HCT116 (cell line): Measurements from ENCODE around the gene INCA1. TPM values are rescaled to one million over a fixed set of nuclear protein-coding genes. Genes with fewer than 3 reads are reported as not detected.

Experiments
- ATAC-seq: fragments of 200-7000 bp; cut with Tn5 transposase; 2 replicates; pipeline ENCODE4 v1.9.1; 2020; ENCODE audit warnings: mild to moderate bottlenecking, moderate library complexity
- BruUV-seq: library from RNA; stranded (reverse); fragments of 400-500 nt; replicated peaks from 2 replicates; lab custom pipeline; 2021; lab: Mats Ljungman, UMichigan
- CTCF ChIA-PET: fragments of 300-600 bp; sonication (Branson Sonifier 250); formaldehyde crosslinking; loops from one replicate; lab custom pipeline; 2021; ENCODE audit warnings: antibody characterized with exemption; lab: Charles Lee
- POLR2A ChIA-PET: fragments of 300-600, 350-600 bp; sonication (Branson Sonifier 250); formaldehyde crosslinking; loops from one replicate; lab custom pipeline; 2021; ENCODE audit warnings: antibody characterized with exemption; lab: Charles Lee
- RAD21 ChIA-PET, 2 experiments: fragments of 300-600 bp; sonication (Branson Sonifier 250); formaldehyde crosslinking; loops; one replicate each; lab custom pipeline; 2023; ENCODE audit warnings: low total read pairs in 2 of 2; ENCODE audit not compliant: uncharacterized antibody in 2 of 2, unreplicated experiment in 2 of 2, low non-redundant PET in 1 of 2; lab: Charles Lee
- DNase-seq: peaks from one replicate; pipeline ENCODE4 v3.0.0-alpha.2; 2010; ENCODE audit warnings: low read depth, low spot score
- H2AFZ ChIP-seq: fragments of 200-600 bp; shearing (Covaris generic), sonication (generic); 2 replicates; pipeline ENCODE4 v1.6.1; 2017; ENCODE audit warnings: low read depth, mixed run types, mixed read lengths, antibody characterized with exemption, low read length; ENCODE audit not compliant: poor library complexity, severe bottlenecking
- H3K27ac ChIP-seq: 2 replicates; pipeline ENCODE4 v1.5.1; 2012; ENCODE audit warnings: low read depth, low read length
- H3K27me3 ChIP-seq: fragments of 200-600 bp; sonication (generic); 2 replicates; pipeline ENCODE4 v1.6.1; 2016; ENCODE audit warnings: mixed run types, low read length, mixed read lengths; ENCODE audit not compliant: insufficient read depth
- H3K36me3 ChIP-seq, 2 experiments: fragments of 200-500 bp in 1 of 2; fragments of 200-600 bp in 1 of 2; sonication (Bioruptor generic) in 1 of 2; sonication (generic) in 1 of 2; 2 replicates each; pipeline versions ENCODE4 v1.5.1 to v1.6.1; 2014 to 2016; ENCODE audit warnings: low read length in 2 of 2, inconsistent platforms in 1 of 2, mixed read lengths in 1 of 2, mixed run types in 1 of 2; ENCODE audit not compliant: insufficient read depth in 2 of 2, control insufficient read depth in 1 of 2
- H3K4me1 ChIP-seq, 2 experiments: fragments of 200-600 bp in 1 of 2; sonication (generic) in 1 of 2; 2 replicates each; pipeline versions ENCODE4 v1.5.1 to v1.6.1; 2012 to 2017; ENCODE audit warnings: low read length in 2 of 2, inconsistent platforms in 1 of 2, mild to moderate bottlenecking in 1 of 2, mixed read lengths in 1 of 2, mixed run types in 1 of 2, moderate library complexity in 1 of 2; ENCODE audit not compliant: insufficient read depth in 2 of 2, control insufficient read depth in 1 of 2
- H3K4me2 ChIP-seq: fragments of 200-600 bp; sonication (generic); 2 replicates; pipeline ENCODE4 v1.6.1; 2017; ENCODE audit warnings: mixed run types, low read length, mixed read lengths
- H3K4me3 ChIP-seq, 2 experiments: fragments of 200-600 bp in 1 of 2; sonication (generic) in 1 of 2; replicated peaks in 1 of 2; 2 replicates each; pipeline ENCODE4 v1.5.1; 2011 to 2016; ENCODE audit warnings: low read length in 2 of 2, control low read depth in 1 of 2, low read depth in 1 of 2, mild to moderate bottlenecking in 1 of 2, mixed read lengths in 1 of 2, mixed run types in 1 of 2
- H3K79me2 ChIP-seq: fragments of 200-600 bp; sonication (generic); 2 replicates; pipeline ENCODE4 v1.6.1; 2017; ENCODE audit warnings: mild to moderate bottlenecking, mixed run types, low read length, moderate library complexity, mixed read lengths; ENCODE audit not compliant: insufficient read depth
- H3K9ac ChIP-seq: fragments of 200-600 bp; sonication (generic); 2 replicates; pipeline ENCODE4 v1.6.1; 2016; ENCODE audit warnings: low read length, mixed read lengths
- H3K9me2 ChIP-seq: fragments of 200-600 bp; sonication (generic), shearing (Covaris generic); 2 replicates; pipeline ENCODE4 v1.6.1; 2017; ENCODE audit warnings: mixed run types, mild to moderate bottlenecking, moderate library complexity; ENCODE audit not compliant: insufficient read depth
- H3K9me3 ChIP-seq, 2 experiments: fragments of 200-500 bp in 1 of 2; fragments of 200-600 bp in 1 of 2; sonication (Bioruptor generic) in 1 of 2; sonication (generic) in 1 of 2; 2 replicates each; pipeline ENCODE4 v1.6.1; 2014 to 2017; ENCODE audit warnings: low read length in 2 of 2, mixed read lengths in 2 of 2, inconsistent platforms in 1 of 2, low read depth in 1 of 2, mild to moderate bottlenecking in 1 of 2, mixed run types in 1 of 2, moderate library complexity in 1 of 2; ENCODE audit not compliant: control insufficient read depth in 1 of 2, insufficient read depth in 1 of 2
- H4K20me1 ChIP-seq: fragments of 200-600 bp; sonication (generic), shearing (Covaris generic); 2 replicates; pipeline ENCODE4 v1.6.1; 2017; ENCODE audit warnings: mixed run types, mild to moderate bottlenecking, moderate library complexity; ENCODE audit not compliant: insufficient read depth
- CTCF ChIP-seq, 3 experiments: fragments of 200-600 bp in 1 of 3; sonication (generic) in 1 of 3; IDR thresholded peaks in 2 of 3; conservative IDR thresholded peaks in 1 of 3; 2 replicates each; pipeline ENCODE4 v1.5.1; 2012 to 2017; ENCODE audit warnings: low read depth in 2 of 3, low read length in 2 of 3, antibody characterized with exemption in 1 of 3, borderline replicate concordance in 1 of 3, control low read depth in 1 of 3, mild to moderate bottlenecking in 1 of 3, mixed read lengths in 1 of 3, mixed run types in 1 of 3, moderate library complexity in 1 of 3; ENCODE audit not compliant: insufficient read depth in 1 of 3
- EZH2phosphoT487 ChIP-seq: fragments of 200-600 bp; IDR thresholded peaks from 2 replicates; pipeline ENCODE4 v1.6.1; 2018; ENCODE audit warnings: antibody characterized with exemption, borderline replicate concordance
- FOSL1 ChIP-seq: IDR thresholded peaks from 2 replicates; pipeline ENCODE4 v1.6.1; 2012; ENCODE audit warnings: low read depth
- JUND ChIP-seq: IDR thresholded peaks from 2 replicates; pipeline ENCODE4 v1.6.1; 2012
- RAD21 ChIP-seq: IDR thresholded peaks from 2 replicates; pipeline ENCODE4 v1.6.1; 2012; ENCODE audit warnings: low read depth, mild to moderate bottlenecking
- SIN3A ChIP-seq: IDR thresholded peaks from 2 replicates; pipeline ENCODE4 v1.6.1; 2012; ENCODE audit warnings: low read depth
- SRF ChIP-seq: IDR thresholded peaks from 2 replicates; pipeline ENCODE4 v1.6.1; 2012; ENCODE audit warnings: low read depth
- intact Hi-C: fragments of 100-400 bp; cut with micrococcal nuclease; formaldehyde crosslinking; loops from 2 replicates; pipeline ENCODE4 v1.10.0; 2022
- total RNA-seq: library from RNA; stranded (reverse); gene quantifications from one replicate; pipeline ENCODE4 v1.2.1, GENCODE V29; 2021; ENCODE audit not compliant: unreplicated experiment

INCA1 gene
- total RNA-seq, 1 experiment from 2014 or later = 0.74 TPM

GRCh38 chr17:4980644-4981216, 16.6 kb downstream of the INCA1 start:
- RAD21 ChIA-PET = no interaction called here
- Histone ChIP-seq H3K36me3 (peaks cover 10 to 28% of the 10 kb centered on the region in 2 experiments; a peak in 2 of 4 replicates), H3K27me3 (no peaks in the 10 kb centered on the region), H3K9me3 (no peaks in the 10 kb centered on the region), H3K9me2 (no peaks in the 10 kb centered on the region), H3K4me3 (no peak overlapping the region), H3K4me1 (peaks cover under 1 to 2% of the 10 kb centered on the region in 2 experiments; a peak in 1 of 4 replicates), H4K20me1 (no peaks in the 10 kb centered on the region), H3K79me2 (peaks cover under 1% of the 10 kb centered on the region; the same call in 1 of the 2 replicates), H3K9ac (no peak overlapping the region), H2AFZ (no peak overlapping the region), H3K27ac (no peak overlapping the region), H3K4me2 (no peak overlapping the region)
- intact Hi-C loops = loop anchor here (1.0 kb wide), 1 partner anchor 82 kb away; no protein-coding TSS in a partner anchor
- CTCF ChIA-PET = interaction anchor here (0.8 to 1.2 kb wide), 2 partner anchors 81 to 82 kb away, joined by 3 read pairs; no protein-coding TSS in a partner anchor
- POLR2A ChIA-PET = interaction anchor here (0.9 kb wide), 1 partner anchor 41 kb away, joined by 3 read pairs; the partner anchor contains the start of genes RNF167 and SLC25A11
- ATAC-seq (peak; percentile 84), DNase-seq (no peak)
- no TSS peak for BruUV-seq
- TF ChIP-seq JUND (no peak), EZH2phosphoT487 (no peak), FOSL1 (no peak), SIN3A (no peak), SRF (peak; percentile 31; the same call in 1 of the 2 replicates), RAD21 (peak; percentile 51), CTCF (IDR thresholded peaks at IDR 0.05 in 2 of 3, conservative IDR thresholded peaks at IDR 0.05 in 1 of 3; ENCODE audit: borderline replicate concordance in 1 of 3, insufficient read depth in 1 of 3, low read depth in 2 of 3, low read length in 2 of 3) (peak; percentile 58 to 73 (median 65); a peak in 5 of 6 replicates)
